Gastroesophageal sphincter (tissue), 4 donors: ENCODE data around the gene LCP1. TPM values are rescaled to one million over a fixed set of nuclear protein-coding genes. Genes with fewer than 3 reads are reported as not detected.
"Not testable (repeated sequence)": the region's sequence is repeated elsewhere in the genome, so short reads cannot be mapped to it uniquely, and the experiment has no call there.

Experiments
- ATAC-seq: fragments of 150-250 bp; one replicate; pipeline ENCODE4 v1.9.1; 2016; ENCODE audit warnings: mild to moderate bottlenecking, moderate library complexity
- H3K27ac ChIP-seq, 4 donors: fragments of 200-600 bp; sonication (generic) in 3 of 4; 1 replicate in 3 of 4; 2 replicates in 1 of 4; pipeline ENCODE4 v1.5.1; 2016 to 2019
- H3K27me3 ChIP-seq: fragments of 200-600 bp; sonication (generic); one replicate; pipeline ENCODE4 v1.5.1; 2019
- H3K36me3 ChIP-seq, 2 donors: fragments of 200-600 bp; sonication (generic); one replicate each; pipeline ENCODE4 v1.5.1; 2019; ENCODE audit warnings: control low read depth in 1 of 2
- H3K4me1 ChIP-seq, 3 donors: fragments of 200-600 bp; sonication (generic); 1 replicate in 2 of 3; 2 replicates in 1 of 3; pipeline ENCODE4 v1.5.1; 2016 to 2019; ENCODE audit warnings: control low read depth in 2 of 3
- H3K4me3 ChIP-seq, 2 donors: fragments of 200-600 bp; sonication (generic); one replicate each; pipeline ENCODE4 v1.5.1; 2019; ENCODE audit warnings: mild to moderate bottlenecking in 1 of 2, moderate library complexity in 1 of 2
- H3K9me3 ChIP-seq, 3 donors: fragments of 200-600 bp; sonication (generic); one replicate each; pipeline ENCODE4 v1.5.1; 2017 to 2019; ENCODE audit warnings: control low read depth in 2 of 3
- EP300 ChIP-seq: sonication (generic); formaldehyde crosslinking; IDR thresholded peaks from one replicate; pipeline ENCODE4 v1.6.1; 2017; ENCODE audit warnings: antibody characterized with exemption, mild to moderate bottlenecking
- POLR2A ChIP-seq, 2 donors: fragments of 450-650 bp; IDR thresholded peaks; one replicate each; pipeline ENCODE4 v1.6.1; 2017; ENCODE audit warnings: antibody characterized with exemption in 2 of 2, mild to moderate bottlenecking in 2 of 2, moderate library complexity in 1 of 2
- POLR2AphosphoS5 ChIP-seq: sonication (generic); formaldehyde crosslinking; IDR thresholded peaks from one replicate; pipeline ENCODE4 v1.6.1; 2017; ENCODE audit warnings: antibody characterized with exemption
- WGBS, 2 donors: methylation state at CpG; one replicate each; pipeline ENCODE4 v1.1.5; 2018; ENCODE audit warnings: low coverage in 1 of 2; 5-methylcytosine and 5-hydroxymethylcytosine counted together
- total RNA-seq, 4 donors: library from RNA; depleted of rRNA; stranded (reverse); fragments of >200 nt; gene quantifications; one replicate each; pipeline ENCODE4 v1.1.0, GENCODE V29; 2016
- TF ChIP-seq, protein P1 (sequence below), 4 experiments: fragments of 200-600 bp in 2 of 4; fragments of 450-650 bp in 2 of 4; sonication (generic) in 1 of 4; IDR thresholded peaks; one replicate each; pipeline ENCODE4 v1.5.1; 2017 to 2019; ENCODE audit warnings: antibody characterized with exemption in 4 of 4, mild to moderate bottlenecking in 2 of 4, moderate library complexity in 2 of 4

LCP1 gene
- total RNA-seq, 4 donors from 2014 or later: 9.0 to 48.9 (median 27.8) TPM

DNA sequence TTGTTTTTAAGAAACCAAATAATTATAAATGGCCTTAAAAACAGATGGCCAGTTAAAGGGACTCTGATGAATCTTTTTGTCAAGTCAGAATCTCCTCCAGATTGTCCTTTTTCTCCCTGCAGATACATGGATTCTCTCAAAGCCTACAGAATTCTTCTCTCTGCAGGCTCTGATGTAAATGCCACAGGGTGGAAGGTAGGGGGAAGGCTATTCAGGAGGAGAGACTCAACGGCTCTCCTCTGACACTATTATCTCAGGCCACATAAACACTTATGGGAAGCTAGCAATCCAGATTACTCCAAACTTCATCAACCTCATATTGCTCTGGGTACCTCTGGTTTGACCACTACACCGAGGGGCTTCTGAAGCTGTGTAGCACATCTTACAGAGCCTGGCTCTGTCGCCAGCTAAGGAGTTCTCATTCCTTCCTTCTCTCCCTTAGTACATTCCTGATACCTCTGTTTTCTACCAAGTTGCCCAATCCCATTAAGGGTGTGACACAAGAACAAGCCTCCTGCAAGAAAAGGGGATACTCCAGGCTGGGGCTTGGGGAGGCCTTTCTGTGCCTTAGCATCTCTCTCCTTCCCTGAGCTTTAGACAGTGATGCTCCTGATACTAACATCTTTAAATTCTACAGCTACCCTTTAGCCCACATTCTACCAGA lies 14.9 kb downstream of the LCP1 start:
- no peak overlapping the region for H3K4me3 ChIP-seq
- H3K36me3 ChIP-seq: no peaks in the 10 kb centered on the region
- peaks cover 9% of the 10 kb centered on the region for H3K27me3 ChIP-seq
- ATAC-seq: no peak
- no peaks in the 10 kb centered on the region for H3K4me1 ChIP-seq
- no peak overlapping the region for H3K27ac ChIP-seq
- no peaks in the 10 kb centered on the region for H3K9me3 ChIP-seq
- 54% methylated on average over 3 of the region's 3 CpGs; no CpG with 5 or more reads in 1 of the 2 donors for WGBS, 2 donors
- TF ChIP-seq, protein P1, sequence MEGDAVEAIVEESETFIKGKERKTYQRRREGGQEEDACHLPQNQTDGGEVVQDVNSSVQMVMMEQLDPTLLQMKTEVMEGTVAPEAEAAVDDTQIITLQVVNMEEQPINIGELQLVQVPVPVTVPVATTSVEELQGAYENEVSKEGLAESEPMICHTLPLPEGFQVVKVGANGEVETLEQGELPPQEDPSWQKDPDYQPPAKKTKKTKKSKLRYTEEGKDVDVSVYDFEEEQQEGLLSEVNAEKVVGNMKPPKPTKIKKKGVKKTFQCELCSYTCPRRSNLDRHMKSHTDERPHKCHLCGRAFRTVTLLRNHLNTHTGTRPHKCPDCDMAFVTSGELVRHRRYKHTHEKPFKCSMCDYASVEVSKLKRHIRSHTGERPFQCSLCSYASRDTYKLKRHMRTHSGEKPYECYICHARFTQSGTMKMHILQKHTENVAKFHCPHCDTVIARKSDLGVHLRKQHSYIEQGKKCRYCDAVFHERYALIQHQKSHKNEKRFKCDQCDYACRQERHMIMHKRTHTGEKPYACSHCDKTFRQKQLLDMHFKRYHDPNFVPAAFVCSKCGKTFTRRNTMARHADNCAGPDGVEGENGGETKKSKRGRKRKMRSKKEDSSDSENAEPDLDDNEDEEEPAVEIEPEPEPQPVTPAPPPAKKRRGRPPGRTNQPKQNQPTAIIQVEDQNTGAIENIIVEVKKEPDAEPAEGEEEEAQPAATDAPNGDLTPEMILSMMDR (IDR thresholded peaks at IDR 0.05): no peak
- TF ChIP-seq EP300 (no peak), POLR2A (IDR thresholded peaks at IDR 0.05) (no peak), POLR2AphosphoS5 (no peak)

DNA sequence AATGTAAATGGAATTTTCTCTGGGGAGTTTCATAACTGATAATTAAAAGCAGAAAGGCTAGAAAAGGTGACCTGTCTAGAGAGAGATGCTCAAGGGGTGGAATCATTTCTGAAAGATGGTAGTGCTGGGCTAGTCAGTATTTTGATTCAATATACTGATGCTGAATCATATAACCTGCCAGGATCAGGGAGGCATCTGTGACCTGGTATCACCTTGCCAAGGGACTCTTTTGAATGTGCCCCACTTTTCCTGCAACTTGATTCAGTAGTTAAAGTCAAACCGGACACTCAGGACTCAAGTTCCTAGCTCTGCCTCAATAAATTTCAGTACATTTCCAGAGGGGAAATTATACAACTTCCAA lies 15.8 kb downstream of the LCP1 start:
- H3K9me3 ChIP-seq: no peaks in the 10 kb centered on the region
- H3K36me3 ChIP-seq: no peaks in the 10 kb centered on the region
- no peaks in the 10 kb centered on the region for H3K4me1 ChIP-seq
- no peak overlapping the region for H3K4me3 ChIP-seq
- H3K27me3 ChIP-seq: peaks cover 6% of the 10 kb centered on the region
- TF ChIP-seq EP300: no peak
- TF ChIP-seq, protein P1 (IDR thresholded peaks at IDR 0.05): no peak
- TF ChIP-seq POLR2AphosphoS5: no peak
- TF ChIP-seq POLR2A (IDR thresholded peaks at IDR 0.05): no peak
- no peak overlapping the region for H3K27ac ChIP-seq
- WGBS, 2 donors: 60 to 67% methylated on average over 1 of the region's 1 CpG
- no peak for ATAC-seq

DNA sequence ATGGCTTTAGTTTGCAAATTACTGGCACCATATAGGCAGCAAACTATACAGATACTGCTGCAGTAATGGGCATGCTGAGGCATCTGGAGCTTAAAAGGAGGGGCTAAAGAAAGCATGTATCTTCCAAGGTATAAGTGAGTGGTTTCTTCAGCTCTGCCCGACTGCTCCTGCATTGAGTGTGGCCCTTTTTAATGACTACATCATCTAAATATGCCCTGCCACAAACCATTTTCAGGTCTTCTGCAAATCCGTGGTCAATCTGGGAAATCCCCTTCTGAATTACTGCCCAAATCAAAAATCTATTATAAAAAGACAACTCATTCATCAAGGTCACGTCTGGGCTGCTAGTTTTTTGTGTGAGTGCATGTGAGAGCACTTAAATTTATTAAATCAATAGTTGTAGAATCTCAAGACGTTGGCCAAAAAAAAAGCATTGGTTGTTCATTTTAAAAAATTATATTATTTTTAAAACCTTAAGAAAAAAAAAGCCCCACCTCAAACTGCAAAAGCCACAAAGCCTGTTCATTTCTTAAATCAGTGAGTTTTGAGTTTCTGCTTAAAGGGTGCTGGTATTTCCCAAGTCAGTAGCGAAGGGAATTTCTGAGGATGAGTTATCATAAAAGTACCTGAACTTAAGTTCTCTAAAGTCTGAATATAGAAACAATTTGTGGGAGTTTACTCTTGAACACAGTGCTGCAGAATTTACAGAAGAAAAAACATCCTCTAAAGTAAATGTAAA lies 16.3 kb downstream of the LCP1 start:
- TF ChIP-seq POLR2A (IDR thresholded peaks at IDR 0.05) (no peak), POLR2AphosphoS5 (no peak), EP300 (no peak)
- TF ChIP-seq, protein P1 (IDR thresholded peaks at IDR 0.05): no peak
- no peak for ATAC-seq
- H3K36me3 ChIP-seq: no peaks in the 10 kb centered on the region
- no peak overlapping the region for H3K27ac ChIP-seq
- no peaks in the 10 kb centered on the region for H3K4me1 ChIP-seq
- WGBS, 2 donors: 26 to 29% methylated on average over 4 to 5 of the region's 5 CpGs
- H3K4me3 ChIP-seq: no peak overlapping the region
- peaks cover 6% of the 10 kb centered on the region for H3K27me3 ChIP-seq
- no peaks in the 10 kb centered on the region for H3K9me3 ChIP-seq

DNA sequence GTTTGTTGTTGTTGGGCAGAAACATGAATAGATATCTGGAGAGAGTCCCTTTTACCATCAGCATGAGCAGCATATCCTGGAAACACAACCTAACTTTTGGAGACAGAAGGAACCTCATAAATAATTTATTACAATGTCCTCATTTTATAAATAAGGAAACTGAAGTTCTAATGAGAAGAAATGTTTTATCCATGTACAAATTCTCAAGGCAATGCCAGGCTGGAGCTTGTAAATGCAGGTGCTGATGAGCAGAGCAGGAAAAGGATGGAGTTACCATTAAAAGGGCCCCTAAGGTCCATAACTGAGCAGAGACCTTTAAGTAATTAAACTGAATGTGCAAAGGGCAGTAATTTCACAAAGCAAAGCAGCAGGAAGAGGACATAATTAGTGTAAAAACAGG lies 17.3 kb downstream of the LCP1 start:
- TF ChIP-seq, protein P1 (IDR thresholded peaks at IDR 0.05): no peak
- TF ChIP-seq POLR2AphosphoS5 (no peak), EP300 (no peak), POLR2A (IDR thresholded peaks at IDR 0.05) (no peak)
- Histone ChIP-seq H3K4me3 (no peak overlapping the region), H3K36me3 (no peaks in the 10 kb centered on the region), H3K4me1 (no peaks in the 10 kb centered on the region), H3K9me3 (no peaks in the 10 kb centered on the region), H3K27ac (no peak overlapping the region), H3K27me3 (peaks cover 6% of the 10 kb centered on the region)
- no peak for ATAC-seq

DNA sequence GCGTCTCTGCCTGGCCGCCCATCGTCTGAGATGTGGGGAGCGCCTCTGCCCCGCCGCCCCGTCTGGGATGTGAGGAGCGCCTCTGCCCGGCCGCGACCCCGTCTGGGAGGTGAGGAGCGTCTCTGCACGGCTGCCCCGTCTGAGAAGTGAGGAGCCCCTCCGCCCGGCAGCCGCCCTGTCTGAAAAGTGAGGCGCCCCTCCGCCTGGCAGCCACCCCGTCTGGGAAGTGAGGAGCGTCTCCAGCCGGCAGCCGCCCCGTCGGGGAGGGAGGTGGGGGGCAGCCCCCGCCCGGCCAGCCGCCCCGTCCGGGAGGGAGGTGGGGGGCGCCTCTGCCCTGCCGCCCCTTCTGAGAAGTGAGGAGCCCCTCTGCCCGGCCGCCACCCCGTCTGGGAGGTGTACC lies 19.2 kb downstream of the LCP1 start:
- H3K27ac ChIP-seq, H3K27me3 ChIP-seq, H3K36me3 ChIP-seq, ATAC-seq, H3K9me3 ChIP-seq, H3K4me3 ChIP-seq, H3K4me1 ChIP-seq: not testable (repeated sequence)
- WGBS, 2 donors: no CpG with 5 or more reads among the region's 36 CpGs
